Stimulated activated CD8-positive, alpha-beta memory T cell treated with anti-CD3 and anti-CD28 coated beads, Interleukin-4, amount 100 ng/mL, for 24 hours (primary cell): ENCODE results near the gene NTRK2.

Experiments used
- DNase-seq: peaks from one replicate; pipeline ENCODE4 v3.0.0-alpha.2; 2020; ENCODE audit warnings: low read depth

The NTRK2 gene

GRCh38 chr9:84669288-84670137 is at the start of gene NTRK2:
NTRK2 (plus strand) TSS chr9:84669729; CDS start chr9:84670749, 1,020 bp downstream.
- no peak for DNase-seq

- no peak for DNase-seq
Observed at GRCh38 chr9:84620338-84620737, 49.2 kb upstream of the NTRK2 start.

GRCh38 chr9:84621811-84622210 is 47.7 kb upstream of the NTRK2 start:
- DNase-seq = no peak

- no peak for DNase-seq
Observed at GRCh38 chr9:84622981-84623380, 46.5 kb upstream of the NTRK2 start.

GRCh38 chr9:84636436-84636835 is 33.1 kb upstream of the NTRK2 start:
- no peak for DNase-seq

- no peak for DNase-seq
Observed at GRCh38 chr9:84642553-84643141, 26.9 kb upstream of the NTRK2 start.

- DNase-seq = no peak
Observed at GRCh38 chr9:84647699-84648098, 21.8 kb upstream of the NTRK2 start.

GRCh38 chr9:84652496-84653120 is 16.9 kb upstream of the NTRK2 start:
- DNase-seq = no peak

GRCh38 chr9:84655447-84655846 is 14.1 kb upstream of the NTRK2 start:
- no peak for DNase-seq

GRCh38 chr9:84659313-84659712 is 10.2 kb upstream of the NTRK2 start:
- no peak for DNase-seq

GRCh38 chr9:84659773-84660172 is 9.8 kb upstream of the NTRK2 start:
- DNase-seq = no peak

- DNase-seq = no peak
Observed at GRCh38 chr9:84667571-84668195, 1.8 kb upstream of the NTRK2 start.

GRCh38 chr9:84668196-84669012 is 1.1 kb upstream of the NTRK2 start:
- DNase-seq = no peak

GRCh38 chr9:84669013-84669287 is 579 bp upstream of the NTRK2 start:
- DNase-seq = no peak

GRCh38 chr9:84670138-84671041 is 861 bp downstream of the NTRK2 start:
- DNase-seq = no peak

- DNase-seq = no peak
Observed at GRCh38 chr9:84671586-84672521, 2.3 kb downstream of the NTRK2 start.

- no peak for DNase-seq
Observed at GRCh38 chr9:84673806-84674205, 4.3 kb downstream of the NTRK2 start.

- DNase-seq = no peak
Observed at GRCh38 chr9:84677080-84677479, 7.6 kb downstream of the NTRK2 start.

- no peak for DNase-seq
Observed at GRCh38 chr9:84679571-84679970, 10.0 kb downstream of the NTRK2 start.
